Coronary artery (tissue), 2 donors: ENCODE data around the gene PLSCR3.

Experiments
- DNase-seq: peaks from one replicate; pipeline ENCODE4 v3.0.0-alpha.2; 2017; ENCODE audit warnings: low spot score
- H3K27ac ChIP-seq, 2 donors: fragments of 200-600 bp; sonication (generic); one replicate each; pipeline ENCODE4 v1.5.1; 2016 to 2019
- H3K4me3 ChIP-seq: fragments of 200-600 bp; sonication (generic); 2 replicates; pipeline ENCODE4 v1.5.1; 2016; ENCODE audit warnings: mild to moderate bottlenecking, moderate library complexity
- TF ChIP-seq, protein P1 (sequence below): fragments of 200-600 bp; sonication (generic); IDR thresholded peaks from one replicate; pipeline ENCODE4 v1.5.1; 2019; ENCODE audit warnings: antibody characterized with exemption

PLSCR3 gene

DNA sequence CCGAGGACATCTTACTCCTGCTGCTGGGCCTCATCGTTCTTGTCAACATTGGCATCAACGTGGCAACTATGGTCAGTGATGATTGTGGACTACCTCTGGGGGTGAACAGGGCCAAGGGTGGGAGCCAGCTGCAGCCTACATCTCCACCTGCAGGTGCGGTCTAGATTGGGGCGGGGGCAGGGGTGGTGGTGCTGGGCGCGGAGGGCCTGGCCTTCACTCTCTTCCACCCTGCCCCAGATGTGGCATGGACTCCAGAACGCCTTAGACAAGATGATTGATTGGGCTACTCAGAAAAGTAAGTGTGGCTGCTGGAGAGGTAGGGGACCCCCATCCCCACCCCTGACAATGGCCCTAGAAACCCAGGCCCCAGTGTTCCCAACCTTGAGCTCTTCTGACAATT lies 31.4 kb upstream of the PLSCR3 start:
- TF ChIP-seq, protein P1, sequence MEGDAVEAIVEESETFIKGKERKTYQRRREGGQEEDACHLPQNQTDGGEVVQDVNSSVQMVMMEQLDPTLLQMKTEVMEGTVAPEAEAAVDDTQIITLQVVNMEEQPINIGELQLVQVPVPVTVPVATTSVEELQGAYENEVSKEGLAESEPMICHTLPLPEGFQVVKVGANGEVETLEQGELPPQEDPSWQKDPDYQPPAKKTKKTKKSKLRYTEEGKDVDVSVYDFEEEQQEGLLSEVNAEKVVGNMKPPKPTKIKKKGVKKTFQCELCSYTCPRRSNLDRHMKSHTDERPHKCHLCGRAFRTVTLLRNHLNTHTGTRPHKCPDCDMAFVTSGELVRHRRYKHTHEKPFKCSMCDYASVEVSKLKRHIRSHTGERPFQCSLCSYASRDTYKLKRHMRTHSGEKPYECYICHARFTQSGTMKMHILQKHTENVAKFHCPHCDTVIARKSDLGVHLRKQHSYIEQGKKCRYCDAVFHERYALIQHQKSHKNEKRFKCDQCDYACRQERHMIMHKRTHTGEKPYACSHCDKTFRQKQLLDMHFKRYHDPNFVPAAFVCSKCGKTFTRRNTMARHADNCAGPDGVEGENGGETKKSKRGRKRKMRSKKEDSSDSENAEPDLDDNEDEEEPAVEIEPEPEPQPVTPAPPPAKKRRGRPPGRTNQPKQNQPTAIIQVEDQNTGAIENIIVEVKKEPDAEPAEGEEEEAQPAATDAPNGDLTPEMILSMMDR: no peak
- DNase-seq: no peak
- H3K4me3 ChIP-seq: no peak overlapping the region
- no peak overlapping the region for H3K27ac ChIP-seq

DNA sequence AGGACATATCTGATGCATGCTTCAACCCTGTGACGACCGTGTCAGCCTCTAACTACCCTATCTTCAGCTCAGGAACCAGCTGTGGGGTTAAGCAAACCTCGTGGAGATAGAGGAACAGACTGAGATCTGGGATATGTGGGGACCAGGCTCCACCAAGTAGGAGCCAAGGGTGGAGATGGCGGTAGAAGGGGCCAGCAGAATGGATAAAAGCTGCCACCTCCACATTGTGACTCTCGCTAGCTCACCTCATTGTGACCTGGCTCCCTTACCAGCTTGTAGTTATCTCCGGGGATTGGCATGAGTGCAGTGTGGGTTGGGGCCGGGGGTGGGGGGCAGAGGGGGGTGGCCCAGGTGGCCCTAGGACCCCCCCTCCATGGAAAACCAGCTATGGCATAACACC lies 31.0 kb upstream of the PLSCR3 start, which contains the start of gene SPEM2:
Gene SPEM2 (plus strand): TSS at position 301 of the 400 bp plus-strand sequence. CDS start 73 bp downstream, at position 374.
- Histone ChIP-seq H3K4me3 (no peak within 1 kb of the TSS), H3K27ac (no peak within 1 kb of the TSS)
- no peak for DNase-seq
- TF ChIP-seq, protein P1: no peak

DNA sequence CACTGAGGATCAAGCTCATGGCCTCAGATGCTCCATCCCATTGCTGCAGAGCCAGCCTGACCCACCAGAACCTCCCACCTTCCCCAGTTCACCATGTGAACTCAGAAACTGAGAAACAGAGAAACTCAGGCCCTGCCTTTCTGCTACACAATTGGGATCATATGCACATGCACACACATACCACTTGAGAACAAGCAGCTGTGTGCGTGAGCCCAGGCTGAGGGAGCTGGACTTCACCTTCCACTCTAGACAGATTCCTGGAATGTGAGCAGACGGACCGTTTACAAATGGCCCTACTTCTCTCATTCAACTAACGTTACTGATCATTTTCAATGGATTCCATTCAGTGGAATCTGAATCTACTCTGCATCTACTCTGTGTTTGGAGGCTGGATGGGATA lies 29.4 kb upstream of the PLSCR3 start:
- TF ChIP-seq, protein P1: no peak
- H3K27ac ChIP-seq: no peak overlapping the region
- no peak overlapping the region for H3K4me3 ChIP-seq
- DNase-seq: no peak

DNA sequence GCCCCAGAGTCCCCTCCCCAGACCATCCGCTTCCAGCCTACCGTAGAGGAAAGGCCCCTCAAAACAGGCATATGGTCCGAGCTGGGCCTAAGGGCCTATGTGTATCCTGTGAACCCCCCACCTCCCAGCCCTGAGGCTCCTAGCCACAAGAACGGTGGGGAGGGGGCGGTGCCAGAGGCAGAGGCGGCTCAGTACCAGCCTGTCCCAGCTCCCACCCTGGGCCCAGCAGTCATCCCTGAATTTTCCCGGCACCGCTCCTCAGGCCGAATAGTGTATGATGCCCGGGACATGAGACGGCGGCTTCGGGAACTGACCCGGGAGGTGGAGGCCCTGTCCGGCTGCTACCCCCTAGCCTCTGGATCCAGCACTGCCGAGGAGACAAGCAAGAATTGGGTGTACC lies 26.9 kb upstream of the PLSCR3 start:
- DNase-seq: no peak
- no peak overlapping the region for H3K27ac ChIP-seq
- TF ChIP-seq, protein P1: no peak

DNA sequence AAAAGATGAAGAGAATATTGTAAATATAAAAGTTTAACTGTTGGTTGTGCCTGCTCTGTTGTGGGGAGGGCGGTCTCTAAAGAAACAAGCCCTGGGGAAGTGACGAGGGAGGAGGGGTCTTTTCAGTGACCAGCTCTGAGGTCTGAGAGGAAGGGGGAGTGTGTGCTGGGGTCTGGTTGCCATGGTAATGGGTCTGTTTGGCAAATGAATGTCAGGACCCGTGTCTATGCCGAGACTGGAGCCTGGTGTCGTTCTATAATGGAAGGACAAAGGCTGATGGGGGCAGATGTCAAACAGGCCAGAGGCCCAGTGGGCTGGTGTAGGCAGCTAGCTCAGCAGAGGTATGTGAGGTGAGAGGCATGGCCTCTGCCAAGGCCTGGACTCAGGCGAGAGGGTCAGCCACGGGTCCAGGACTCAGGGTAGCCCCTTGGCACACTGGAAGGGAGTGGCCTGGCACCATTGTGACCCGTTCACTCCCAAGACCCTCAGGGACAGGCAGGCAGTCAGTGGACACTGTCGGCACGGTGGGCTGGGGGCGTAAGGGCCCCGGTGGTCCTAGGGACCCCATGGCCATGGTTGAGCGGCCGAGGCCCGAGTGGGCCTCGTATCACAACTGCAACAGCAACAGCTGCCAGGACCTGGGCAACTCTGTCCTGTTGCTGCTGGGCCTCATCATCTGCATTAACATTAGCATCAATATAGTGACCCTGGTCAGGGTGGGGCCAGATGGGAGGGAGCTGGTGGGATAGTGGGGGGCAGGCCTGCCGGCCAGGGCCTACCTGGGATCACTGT lies 25.7 kb upstream of the PLSCR3 start, which contains the start of gene SPEM1:
Gene SPEM1 (plus strand): TSS at position 506 of the 792 bp plus-strand sequence. CDS start 61 bp downstream, at position 567.
- no peak for DNase-seq
- Histone ChIP-seq H3K27ac (no peak within 1 kb of the TSS), H3K4me3 (no peak within 1 kb of the TSS)
- TF ChIP-seq, protein P1: no peak

More for the DNA sequence above, 26.9 kb upstream of the PLSCR3 start:
- H3K4me3 ChIP-seq: no peak overlapping the region

DNA sequence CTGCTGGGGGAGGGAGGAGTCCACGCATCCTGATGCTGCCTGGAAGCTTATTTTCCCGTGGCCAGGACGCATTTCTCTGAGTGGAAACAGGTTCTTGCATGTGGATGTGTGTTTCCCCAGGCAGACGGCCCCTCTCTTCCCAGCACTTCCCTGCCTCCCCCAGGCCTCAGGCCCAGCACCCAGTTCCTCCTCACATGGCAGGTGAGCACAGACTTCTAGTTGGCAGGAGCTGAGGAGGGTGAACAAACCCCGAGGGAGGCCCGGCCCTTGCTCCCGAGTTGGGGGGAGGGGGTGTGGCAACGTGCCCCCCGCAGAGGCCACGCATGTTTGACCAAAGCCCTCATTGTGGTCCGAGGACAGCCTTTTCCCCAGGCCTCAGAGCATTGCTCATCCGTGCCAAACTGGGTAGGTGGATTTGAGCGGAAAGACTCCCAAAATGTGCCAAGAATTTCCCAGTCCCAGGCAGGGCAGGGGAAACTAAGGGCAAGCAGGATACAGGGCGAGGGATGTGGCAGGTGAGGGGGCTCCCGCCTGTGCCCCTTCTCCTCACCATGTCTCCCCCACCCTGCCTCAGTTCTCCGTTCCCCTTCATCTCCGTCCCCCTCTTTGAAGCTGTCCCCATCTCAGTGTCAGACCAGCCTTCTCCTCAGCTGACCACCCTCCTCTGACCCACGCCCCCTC lies 24.3 kb upstream of the PLSCR3 start:
- no peak for DNase-seq
- TF ChIP-seq, protein P1: no peak
- no peak overlapping the region for H3K27ac ChIP-seq
- no peak overlapping the region for H3K4me3 ChIP-seq
